Stimulated activated naive CD4-positive, alpha-beta T cell (primary cell): Measurements from ENCODE around the gene PPP1R7.

Experiments used
- DNase-seq, 6 experiments: peaks; one replicate each; lab custom pipeline; 2025; lab: John Stamatoyannopoulos, UW

Gene PPP1R7

DNA sequence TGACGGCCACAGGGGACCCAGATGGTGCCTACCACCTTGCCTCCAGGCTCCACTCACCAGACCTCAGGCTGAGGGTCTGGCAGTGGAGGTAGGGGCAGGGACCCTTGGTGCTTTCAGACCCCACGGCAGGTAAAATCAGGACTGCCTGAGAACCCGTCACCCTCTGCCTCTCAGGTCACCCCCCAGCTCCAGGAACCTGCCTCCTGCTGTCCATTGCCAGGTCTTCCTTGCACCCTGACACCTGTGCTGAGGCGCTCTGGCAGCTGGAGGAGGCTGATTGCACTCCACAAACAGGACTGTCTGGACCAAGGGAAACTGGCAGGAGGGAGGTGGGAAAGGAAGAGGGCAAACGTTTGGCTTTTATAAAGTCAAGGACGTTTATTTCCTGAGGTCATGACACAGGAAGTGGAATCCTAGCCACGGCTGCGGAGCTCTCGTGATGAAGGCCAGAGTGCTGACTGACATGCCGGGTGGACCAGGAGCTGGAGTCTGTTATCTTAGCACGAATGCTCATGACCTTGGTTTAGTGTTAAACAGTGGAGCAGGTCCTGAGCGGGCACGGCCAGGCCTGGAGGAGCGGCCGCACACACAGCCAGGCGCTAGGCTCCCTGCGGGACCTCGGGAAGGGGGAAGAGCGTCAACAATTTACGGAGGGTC, 78.7 kb downstream of the PPP1R7 start:
- DNase-seq: no peak

DNA sequence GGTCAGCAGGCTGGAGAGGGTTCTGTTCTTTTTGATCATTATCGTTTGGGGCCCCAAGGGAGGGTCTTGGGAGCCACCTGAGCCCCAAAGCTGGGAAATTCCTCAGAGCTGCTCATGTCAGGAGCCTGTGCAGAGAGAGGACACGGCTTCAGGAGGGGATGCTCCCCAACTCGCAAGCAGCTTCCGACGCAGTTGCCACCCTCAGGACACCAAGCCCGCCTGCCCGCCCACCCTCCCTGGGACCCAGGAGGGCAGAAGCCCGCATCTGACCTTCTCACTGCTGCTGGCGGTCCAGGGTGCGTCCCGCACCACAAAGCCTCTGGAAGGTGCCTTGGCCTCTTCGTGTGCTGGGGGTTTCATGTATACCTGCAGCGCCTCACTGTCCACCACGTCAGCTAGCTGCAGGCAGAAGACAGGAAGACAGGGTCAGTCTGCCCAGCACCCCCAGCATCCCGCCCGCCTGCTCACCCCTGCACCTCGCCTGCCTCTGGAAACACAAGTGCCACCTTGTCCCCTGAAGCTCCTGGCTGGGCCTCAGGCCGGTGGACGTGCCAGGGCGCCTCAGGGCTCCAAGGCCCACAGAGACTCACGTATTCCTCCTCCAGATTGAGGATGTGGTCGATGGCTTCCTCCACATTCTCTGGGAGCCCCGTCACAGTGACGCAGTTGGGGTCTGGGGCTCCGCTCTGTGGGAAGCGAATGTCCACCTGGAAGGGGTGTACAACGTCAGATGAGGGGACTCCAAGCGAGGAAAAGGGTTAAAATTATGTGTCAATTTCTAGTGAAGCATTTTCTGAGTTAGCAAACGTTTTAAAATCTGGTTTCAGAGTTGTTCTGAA, 79.5 kb downstream of the PPP1R7 start:
- no peak for DNase-seq

DNA sequence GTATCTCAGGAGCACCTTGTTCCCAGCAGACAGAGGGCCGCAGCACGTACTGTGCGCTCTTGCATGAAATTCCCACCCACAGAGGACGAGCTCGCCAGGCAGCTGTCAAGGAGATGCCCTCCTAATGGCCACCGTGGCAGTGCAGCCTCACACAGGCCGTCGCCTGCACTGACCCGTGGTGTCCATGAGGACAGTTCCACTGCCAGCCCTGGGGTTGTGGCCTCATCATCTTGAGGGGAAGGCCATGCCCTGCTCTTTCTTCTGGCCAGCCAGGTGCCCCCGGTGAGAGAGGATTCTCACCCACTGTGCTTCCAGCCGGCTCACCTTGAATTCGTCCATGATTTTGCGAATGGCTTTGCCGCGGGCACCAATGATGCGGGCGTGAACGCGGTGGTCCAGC, 80.2 kb downstream of the PPP1R7 start:
- no peak for DNase-seq

DNA sequence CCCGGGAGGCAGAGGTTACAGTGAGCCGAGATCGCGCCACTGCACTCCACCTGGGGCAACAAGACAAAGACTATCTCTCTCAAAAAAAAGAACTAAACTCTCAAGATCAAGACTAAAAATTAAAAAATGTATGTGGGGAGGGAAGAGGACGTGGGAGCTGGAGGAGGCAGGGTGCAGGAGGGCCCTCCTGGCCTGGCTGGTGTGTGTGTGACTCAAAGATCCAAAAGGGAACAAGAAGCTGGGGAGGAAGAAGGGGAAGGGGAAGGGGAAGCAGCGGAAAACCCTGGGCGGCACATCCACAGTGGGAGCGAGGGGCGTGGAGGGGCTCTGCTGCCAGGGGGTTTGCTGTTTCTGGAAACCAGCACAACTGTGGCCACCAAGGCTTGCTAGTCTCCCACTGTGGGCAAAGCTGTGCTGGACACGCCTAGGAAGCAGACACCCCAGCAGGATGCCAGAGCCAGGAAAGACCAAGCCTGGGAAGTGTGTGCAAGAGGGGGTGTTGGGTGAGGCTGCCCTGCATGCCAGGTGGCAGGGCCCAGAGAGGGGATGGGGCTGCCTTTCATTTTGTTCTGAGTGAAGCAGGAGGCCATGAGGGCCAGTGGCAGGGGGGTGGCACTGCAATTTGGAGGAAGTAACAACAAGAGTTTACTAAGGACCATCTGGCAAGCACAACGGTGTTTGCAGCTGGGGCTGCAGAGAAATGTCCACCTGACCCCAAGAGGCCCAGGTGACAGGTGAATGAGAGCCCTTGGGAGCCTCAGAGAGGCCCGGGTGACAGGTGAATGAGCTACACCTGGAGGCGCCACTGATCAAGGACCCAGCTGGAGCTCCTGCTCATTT, 82.7 kb downstream of the PPP1R7 start:
- no peak for DNase-seq
